NCI-H1436 treated with DMSO at 0.1 percent for 48 hours (cell line): ENCODE measurements around the gene DNER.

Source experiments
- DNase-seq: peaks from one replicate; lab custom pipeline; 2025; lab: John Stamatoyannopoulos, UW

The DNER gene

GRCh38 chr2:229335330-229335729, 379.0 kb downstream of the DNER start:
- no peak for DNase-seq

GRCh38 chr2:229330952-229331351, 383.4 kb downstream of the DNER start:
- DNase-seq = no peak

- DNase-seq = no peak
Observed at GRCh38 chr2:229319558-229319957, 394.8 kb downstream of the DNER start.

GRCh38 chr2:229314117-229314516, 400.2 kb downstream of the DNER start:
- no peak for DNase-seq

- DNase-seq = no peak
Observed at GRCh38 chr2:229313591-229313990, 400.8 kb downstream of the DNER start.
